ENCODE data around the gene P4HA2. TPM values are rescaled to one million over a fixed set of nuclear protein-coding genes. Genes with fewer than 3 reads are reported as not detected.

Gene P4HA2
- total and polyA plus RNA-seq, 8 donors: 22.5 to 81.9 (median 34.1) TPM

GRCh38 chr5:132228241-132229035 lies 785 bp upstream of the P4HA2 start:
- ATAC-seq: no peak
- peaks cover 0 to 29% of the 10 kb centered on the region in 2 donors for H3K27me3 ChIP-seq
- H3K4me3 ChIP-seq: peak overlapping the region; percentile 68 to 70
- peak in 1 of 4 donors; percentile 26 for DNase-seq
- H3K9me3 ChIP-seq: no peaks in the 10 kb centered on the region
- no peaks in the 10 kb centered on the region for H3K36me3 ChIP-seq
- H3K27ac ChIP-seq: peak overlapping the region; percentile 89 to 96
- intact Hi-C loops (cut with DNase I): no loop called here
- H3K4me1 ChIP-seq: peaks cover 28 to 39% of the 10 kb centered on the region in 2 donors
- no peak for TF ChIP-seq CTCF (IDR thresholded peaks at IDR 0.05)

GRCh38 chr5:132227235-132227484 lies 493 bp downstream of the P4HA2 start:
- Histone ChIP-seq H3K4me3 (peak overlapping the region; percentile 68 to 70), H3K27me3 (peaks cover 0 to 29% of the 10 kb centered on the region in 2 donors), H3K9me3 (no peaks in the 10 kb centered on the region), H3K27ac (peak overlapping the region; percentile 89 to 96), H3K4me1 (peaks cover 29 to 39% of the 10 kb centered on the region in 2 donors), H3K36me3 (no peaks in the 10 kb centered on the region)
- ATAC-seq (no peak), DNase-seq (peak in 1 of 4 donors; percentile 73)
- intact Hi-C loops (cut with DNase I): no loop called here
- TF ChIP-seq CTCF (IDR thresholded peaks at IDR 0.05): no peak

GRCh38 chr5:132226516-132227234 lies 978 bp downstream of the P4HA2 start:
- peak; percentile 19 for ATAC-seq

GRCh38 chr5:132225165-132226032 lies 2.3 kb downstream of the P4HA2 start:
- Histone ChIP-seq H3K9me3 (no peaks in the 10 kb centered on the region), H3K27me3 (peaks cover 0 to 29% of the 10 kb centered on the region in 2 donors), H3K4me1 (peaks cover 32 to 39% of the 10 kb centered on the region in 2 donors), H3K36me3 (no peaks in the 10 kb centered on the region), H3K4me3 (no peak overlapping the region), H3K27ac (peak overlapping the region; percentile 28 to 77)
- ATAC-seq: peak; percentile 5
- intact Hi-C loops (cut with DNase I): no loop called here
- DNase-seq: peak in 2 of 4 donors; percentile 54 to 71
- no peak for TF ChIP-seq CTCF (IDR thresholded peaks at IDR 0.05)

More at GRCh38 chr5:132226516-132227234, 978 bp downstream of the P4HA2 start:
- intact Hi-C loops (cut with DNase I): no loop called here
- H3K4me1 ChIP-seq: peaks cover 32 to 39% of the 10 kb centered on the region in 2 donors
- H3K36me3 ChIP-seq: no peaks in the 10 kb centered on the region
- H3K27me3 ChIP-seq: peaks cover 0 to 29% of the 10 kb centered on the region in 2 donors
- peak overlapping the region; percentile 68 to 70 for H3K4me3 ChIP-seq
- no peaks in the 10 kb centered on the region for H3K9me3 ChIP-seq
- DNase-seq: peak in 1 of 4 donors; percentile 45
- no peak for TF ChIP-seq CTCF (IDR thresholded peaks at IDR 0.05)
- peak overlapping the region; percentile 89 to 96 for H3K27ac ChIP-seq
